ENCODE results near the gene NHSL1.
A peak's percentile ranks its signal among the peaks of the same experiment; 100 is the strongest.

The NHSL1 gene, protein sequence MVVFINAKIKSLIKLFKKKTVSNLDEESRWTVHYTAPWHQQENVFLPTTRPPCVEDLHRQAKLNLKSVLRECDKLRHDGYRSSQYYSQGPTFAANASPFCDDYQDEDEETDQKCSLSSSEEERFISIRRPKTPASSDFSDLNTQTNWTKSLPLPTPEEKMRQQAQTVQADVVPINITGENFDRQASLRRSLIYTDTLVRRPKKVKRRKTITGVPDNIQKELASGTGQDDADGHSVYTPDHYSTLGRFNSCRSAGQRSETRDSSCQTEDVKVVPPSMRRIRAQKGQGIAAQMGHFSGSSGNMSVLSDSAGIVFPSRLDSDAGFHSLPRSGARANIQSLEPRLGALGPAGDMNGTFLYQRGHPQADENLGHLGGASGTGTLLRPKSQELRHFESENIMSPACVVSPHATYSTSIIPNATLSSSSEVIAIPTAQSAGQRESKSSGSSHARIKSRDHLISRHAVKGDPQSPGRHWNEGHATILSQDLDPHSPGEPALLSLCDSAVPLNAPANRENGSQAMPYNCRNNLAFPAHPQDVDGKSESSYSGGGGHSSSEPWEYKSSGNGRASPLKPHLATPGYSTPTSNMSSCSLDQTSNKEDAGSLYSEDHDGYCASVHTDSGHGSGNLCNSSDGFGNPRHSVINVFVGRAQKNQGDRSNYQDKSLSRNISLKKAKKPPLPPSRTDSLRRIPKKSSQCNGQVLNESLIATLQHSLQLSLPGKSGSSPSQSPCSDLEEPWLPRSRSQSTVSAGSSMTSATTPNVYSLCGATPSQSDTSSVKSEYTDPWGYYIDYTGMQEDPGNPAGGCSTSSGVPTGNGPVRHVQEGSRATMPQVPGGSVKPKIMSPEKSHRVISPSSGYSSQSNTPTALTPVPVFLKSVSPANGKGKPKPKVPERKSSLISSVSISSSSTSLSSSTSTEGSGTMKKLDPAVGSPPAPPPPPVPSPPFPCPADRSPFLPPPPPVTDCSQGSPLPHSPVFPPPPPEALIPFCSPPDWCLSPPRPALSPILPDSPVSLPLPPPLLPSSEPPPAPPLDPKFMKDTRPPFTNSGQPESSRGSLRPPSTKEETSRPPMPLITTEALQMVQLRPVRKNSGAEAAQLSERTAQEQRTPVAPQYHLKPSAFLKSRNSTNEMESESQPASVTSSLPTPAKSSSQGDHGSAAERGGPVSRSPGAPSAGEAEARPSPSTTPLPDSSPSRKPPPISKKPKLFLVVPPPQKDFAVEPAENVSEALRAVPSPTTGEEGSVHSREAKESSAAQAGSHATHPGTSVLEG (N-terminal part only)

DNA sequence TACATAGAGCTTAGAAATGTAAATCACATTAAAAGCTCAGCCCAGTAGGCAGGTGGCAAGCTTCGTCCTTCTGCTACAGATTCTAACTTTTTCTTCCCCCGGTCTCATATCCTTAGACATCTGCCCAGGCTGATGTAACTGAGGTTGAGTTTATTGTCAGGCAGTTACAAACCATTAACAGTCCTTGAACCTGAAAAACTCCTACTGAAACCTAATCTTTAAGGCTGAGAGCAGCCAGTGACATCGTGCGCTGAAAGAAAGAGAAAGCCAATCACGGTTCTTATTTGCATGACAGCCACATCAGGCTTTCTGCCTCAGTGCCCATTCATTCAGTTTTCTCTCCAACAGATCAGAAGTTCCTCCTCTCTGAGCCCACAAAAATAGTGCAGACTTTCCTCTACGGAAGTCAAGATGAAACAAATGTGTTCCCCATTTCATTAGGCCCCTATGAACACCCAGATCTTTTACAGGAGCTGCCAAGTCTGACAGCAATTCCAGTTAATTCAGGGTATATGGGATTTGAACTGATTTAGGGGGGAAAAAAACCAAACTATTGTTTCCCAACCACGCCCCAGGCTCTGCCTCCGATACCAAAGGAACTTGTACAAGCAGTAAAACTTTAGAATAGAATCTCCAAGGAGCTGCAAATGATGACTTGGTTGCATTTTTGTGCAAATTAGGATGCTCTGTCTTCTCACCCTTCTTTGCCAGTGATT, at the start of gene NHSL1:
Gene NHSL1, minus strand, starts transcription at position 192 of the 716 bp plus-strand sequence. CDS start 204 bp downstream, outside the sequence.
- in situ Hi-C loops (cut with HindIII; ENCODE audit: low pct_unique_long_range_greater_than_20kb, low sequenced_read_pairs): no loop called here
- DNase-seq (ENCODE audit: low read depth in 1 of 2, low spot score in 1 of 2): peak in 1 of 2 experiments; percentile 48
- TF ChIP-seq JUND (IDR thresholded peaks at IDR 0.05; ENCODE audit: low read depth): no peak

DNA sequence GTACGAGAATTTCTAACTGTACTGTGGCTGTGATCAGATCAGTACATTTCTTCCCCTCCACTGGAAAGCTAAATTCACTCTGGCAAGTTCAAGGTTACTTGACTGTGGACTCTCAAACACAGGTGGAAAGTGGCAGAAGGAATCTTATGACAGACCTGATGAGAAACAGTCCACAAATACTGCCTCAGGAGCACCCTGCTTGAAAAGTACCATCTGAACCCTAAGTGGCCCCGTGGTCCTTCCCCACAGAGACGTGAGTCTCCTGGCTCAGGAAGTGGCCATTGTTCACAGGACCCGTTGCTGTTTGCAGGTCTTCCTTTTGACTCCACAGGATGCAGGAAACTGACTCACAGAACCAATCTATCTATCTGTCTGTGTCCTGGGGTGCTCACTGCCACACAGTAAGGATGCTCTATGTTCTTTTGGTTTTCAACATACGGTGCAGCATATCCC, 47.5 kb upstream of the NHSL1 start:
- in situ Hi-C loops (cut with HindIII; ENCODE audit: low pct_unique_long_range_greater_than_20kb, low sequenced_read_pairs): no loop called here
- no peak for DNase-seq (ENCODE audit: low read depth in 1 of 2, low spot score in 1 of 2)
- TF ChIP-seq JUND (IDR thresholded peaks at IDR 0.05; ENCODE audit: low read depth): no peak

DNA sequence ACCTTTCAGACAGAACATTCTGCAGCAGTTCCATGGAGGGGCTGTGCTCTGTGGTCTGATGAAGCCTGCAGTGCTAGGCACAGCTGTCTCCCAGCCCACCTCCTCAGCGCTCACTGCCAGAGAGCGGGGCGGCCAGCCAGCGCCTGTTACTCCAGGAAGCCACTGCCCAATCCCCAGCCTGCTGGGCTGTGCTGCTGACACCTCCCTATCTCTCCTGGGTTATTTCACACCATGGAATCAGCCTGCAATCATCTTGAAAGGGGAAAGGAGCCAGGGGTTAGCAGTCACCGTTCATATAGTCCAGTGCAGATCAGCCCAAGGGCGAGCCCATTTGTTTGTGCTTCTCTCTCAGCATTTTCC, 46.3 kb upstream of the NHSL1 start:
- TF ChIP-seq JUND (IDR thresholded peaks at IDR 0.05; ENCODE audit: low read depth): no peak
- in situ Hi-C loops (cut with HindIII; ENCODE audit: low pct_unique_long_range_greater_than_20kb, low sequenced_read_pairs): no loop called here
- DNase-seq (ENCODE audit: low read depth in 1 of 2, low spot score in 1 of 2): no peak

DNA sequence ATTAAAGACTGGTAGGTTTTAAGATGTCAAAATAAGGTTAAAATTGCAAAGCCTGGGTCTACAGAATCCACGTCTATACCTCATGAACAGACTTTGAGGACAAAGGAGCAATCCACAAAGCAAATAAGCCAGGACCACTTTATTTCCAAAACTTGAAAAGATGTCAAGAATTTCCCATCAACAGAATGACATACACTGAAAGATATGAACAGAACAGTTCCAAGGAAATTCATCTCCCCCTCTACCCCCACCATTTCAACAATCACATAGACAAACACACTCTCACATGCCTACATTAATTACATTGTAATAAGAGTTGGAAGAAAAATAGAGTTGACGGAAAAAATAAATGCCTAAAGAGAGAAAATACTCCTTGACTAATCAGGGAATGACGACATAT, 45.2 kb upstream of the NHSL1 start:
- in situ Hi-C loops (cut with HindIII; ENCODE audit: low pct_unique_long_range_greater_than_20kb, low sequenced_read_pairs): no loop called here
- no peak for DNase-seq (ENCODE audit: low read depth in 1 of 2, low spot score in 1 of 2)
- no peak for TF ChIP-seq JUND (IDR thresholded peaks at IDR 0.05; ENCODE audit: low read depth)

DNA sequence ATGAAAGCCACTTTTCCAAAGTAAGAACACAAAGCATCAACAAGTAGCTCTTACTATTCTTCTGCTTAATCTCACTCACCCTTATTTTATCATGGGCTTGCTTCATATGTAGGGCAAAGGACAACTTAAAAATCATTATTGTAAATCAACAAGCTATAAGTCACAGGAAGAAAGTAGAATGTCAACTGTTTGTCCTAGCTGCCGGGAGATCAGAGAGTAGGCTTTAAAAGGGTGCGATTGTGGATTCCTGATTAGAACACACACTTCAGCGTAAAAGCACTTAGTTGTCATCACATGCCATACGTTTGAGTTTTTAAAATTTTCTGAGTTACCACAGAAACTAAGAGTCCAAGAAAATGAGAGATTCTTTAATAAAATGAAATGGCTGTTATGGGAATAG, 44.4 kb upstream of the NHSL1 start:
- no peak for TF ChIP-seq JUND (IDR thresholded peaks at IDR 0.05; ENCODE audit: low read depth)
- DNase-seq (ENCODE audit: low read depth in 1 of 2, low spot score in 1 of 2): no peak
- in situ Hi-C loops (cut with HindIII; ENCODE audit: low pct_unique_long_range_greater_than_20kb, low sequenced_read_pairs): no loop called here

DNA sequence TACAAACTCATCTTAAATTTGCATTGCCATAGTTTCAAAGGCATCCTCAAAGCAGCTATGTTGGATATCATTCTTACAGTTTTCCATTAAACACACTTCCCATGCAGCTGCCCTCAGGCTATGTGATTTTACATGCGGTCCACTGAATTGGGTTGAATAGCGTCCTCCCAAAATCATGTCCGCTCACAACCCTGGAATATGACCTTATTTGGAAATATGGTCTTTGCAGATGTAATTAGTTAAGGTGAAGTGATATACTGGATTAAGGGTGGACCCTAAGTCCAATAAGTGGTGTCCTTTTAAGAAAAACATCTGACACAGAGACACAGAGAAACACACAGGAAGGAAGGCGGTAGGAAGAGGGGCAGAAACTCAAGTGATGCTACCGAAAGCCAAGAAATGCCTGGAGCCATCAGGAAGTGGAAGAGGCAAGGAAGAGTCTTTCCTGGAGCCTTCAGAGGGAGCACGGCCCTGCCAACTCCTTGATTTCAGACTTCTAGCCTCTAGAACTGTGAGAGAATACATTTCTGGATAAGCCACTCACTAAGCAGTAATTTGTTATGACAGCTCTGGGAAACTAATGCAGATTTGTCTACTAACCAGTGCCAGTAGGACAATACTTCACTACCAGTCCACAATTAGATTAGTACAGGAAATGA, 42.7 kb upstream of the NHSL1 start:
- in situ Hi-C loops (cut with HindIII; ENCODE audit: low pct_unique_long_range_greater_than_20kb, low sequenced_read_pairs): no loop called here
- no peak for DNase-seq (ENCODE audit: low read depth in 1 of 2, low spot score in 1 of 2)
- TF ChIP-seq JUND (IDR thresholded peaks at IDR 0.05; ENCODE audit: low read depth): no peak

DNA sequence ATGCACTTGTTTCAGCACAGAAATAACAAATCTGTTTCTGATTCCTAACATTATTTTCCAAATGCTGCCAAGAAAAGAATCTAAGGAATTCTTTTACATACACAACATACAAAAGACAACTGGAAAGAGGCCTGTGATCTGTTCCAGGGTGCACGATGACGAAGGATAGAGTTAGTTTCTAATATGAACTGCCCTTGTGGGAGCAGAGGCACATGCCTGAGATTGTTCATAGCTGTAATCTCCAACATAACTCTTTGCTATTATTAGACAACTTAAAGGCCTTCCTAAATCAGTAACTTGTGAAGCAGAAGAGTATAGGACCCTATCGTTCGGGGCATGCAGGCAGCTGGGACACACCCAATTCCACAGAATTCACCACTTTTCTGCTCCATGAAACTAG, 41.2 kb upstream of the NHSL1 start:
- TF ChIP-seq JUND (IDR thresholded peaks at IDR 0.05; ENCODE audit: low read depth): no peak
- in situ Hi-C loops (cut with HindIII; ENCODE audit: low pct_unique_long_range_greater_than_20kb, low sequenced_read_pairs): no loop called here

DNA sequence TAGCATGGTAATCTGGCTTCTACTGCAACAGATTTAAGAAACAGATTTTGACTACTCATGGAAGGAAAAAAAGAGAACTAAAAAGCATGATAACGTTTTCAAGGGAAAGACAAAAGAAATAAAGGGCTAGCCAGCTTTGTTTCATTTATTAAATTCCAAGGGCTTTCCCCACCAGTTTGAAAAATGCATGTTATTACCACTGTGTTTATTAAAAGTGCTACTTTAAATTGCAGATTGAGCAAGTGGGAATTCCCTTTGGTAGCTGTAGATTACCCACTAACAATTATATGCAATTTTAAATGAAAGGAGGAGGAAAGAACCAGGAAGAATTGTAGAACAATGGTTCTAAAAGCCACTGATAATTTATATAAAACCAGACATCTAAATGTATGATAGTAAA, 40.6 kb upstream of the NHSL1 start:
- no peak for TF ChIP-seq JUND (IDR thresholded peaks at IDR 0.05; ENCODE audit: low read depth)
- in situ Hi-C loops (cut with HindIII; ENCODE audit: low pct_unique_long_range_greater_than_20kb, low sequenced_read_pairs): no loop called here
- DNase-seq (ENCODE audit: low read depth in 1 of 2, low spot score in 1 of 2): no peak

More for the DNA sequence above, 41.2 kb upstream of the NHSL1 start:
- DNase-seq (ENCODE audit: low read depth in 1 of 2, low spot score in 1 of 2): no peak

DNA sequence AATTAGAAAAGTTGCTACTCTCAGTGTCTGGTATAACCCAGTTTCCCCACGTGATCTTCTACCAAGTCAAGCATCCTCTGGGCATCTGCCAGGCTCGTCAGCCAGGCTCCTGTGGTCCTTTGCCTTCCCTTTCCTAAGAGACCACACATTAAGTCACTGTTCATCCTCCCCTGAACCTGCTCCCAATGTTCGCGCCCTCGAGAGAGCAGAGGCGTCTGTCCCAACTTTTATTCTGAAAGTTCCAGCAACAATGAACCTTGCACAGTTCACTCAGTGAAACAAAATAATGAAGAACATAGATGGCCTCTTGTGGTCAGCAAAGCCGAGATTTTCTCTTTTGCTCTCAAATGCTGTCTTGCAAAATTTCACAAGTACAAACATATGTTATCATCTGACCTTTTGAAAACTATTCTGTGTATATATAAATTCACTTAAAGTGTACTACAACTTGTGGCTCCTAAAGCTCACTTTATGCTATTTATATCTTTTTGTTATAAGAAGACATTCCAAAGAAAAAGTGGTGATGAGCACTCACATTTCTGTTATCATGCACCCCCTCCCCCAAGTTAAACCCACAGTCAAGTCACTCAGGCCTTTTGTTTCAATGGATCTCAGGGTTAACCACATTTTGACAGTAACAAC, 39.2 kb upstream of the NHSL1 start:
- DNase-seq (ENCODE audit: low read depth in 1 of 2, low spot score in 1 of 2): no peak
- TF ChIP-seq JUND (IDR thresholded peaks at IDR 0.05; ENCODE audit: low read depth): no peak
- in situ Hi-C loops (cut with HindIII; ENCODE audit: low pct_unique_long_range_greater_than_20kb, low sequenced_read_pairs): no loop called here

DNA sequence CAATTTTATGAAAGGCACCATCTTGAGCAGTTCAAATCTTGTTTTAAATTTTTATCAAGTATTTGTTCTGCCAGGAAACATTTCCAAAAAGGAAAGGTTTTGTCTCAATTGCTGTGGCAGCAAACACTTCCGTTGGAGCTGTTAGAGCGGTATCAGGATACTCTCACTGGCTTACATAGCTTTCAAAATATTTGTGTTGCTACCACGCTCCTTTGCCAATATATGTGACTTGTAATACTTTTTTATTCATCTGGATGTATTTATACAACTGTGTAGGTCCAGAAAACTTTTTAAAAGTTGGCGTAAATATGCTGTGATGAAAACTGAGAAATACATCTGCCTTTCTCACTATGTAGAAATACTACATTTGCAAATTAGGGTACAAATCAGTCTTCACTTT, 37.8 kb upstream of the NHSL1 start:
- in situ Hi-C loops (cut with HindIII; ENCODE audit: low pct_unique_long_range_greater_than_20kb, low sequenced_read_pairs): no loop called here
- TF ChIP-seq JUND (IDR thresholded peaks at IDR 0.05; ENCODE audit: low read depth): no peak
- DNase-seq (ENCODE audit: low read depth in 1 of 2, low spot score in 1 of 2): no peak

Data from T47D (cell line).